K562 (cell line): ENCODE data around the gene HAUS2. TPM values are rescaled to one million over a fixed set of nuclear protein-coding genes. Genes with fewer than 3 reads are reported as not detected.

ENCODE experiments used
- DMBX1 ChIP-seq: fragments of 250-450 bp; sonication (Bioruptor Pico); IDR thresholded peaks from 2 replicates; pipeline ENCODE4 v1.8.0; 2022; ENCODE audit warnings: inconsistent platforms, mild to moderate bottlenecking, moderate library complexity, borderline replicate concordance
- ERF ChIP-seq: fragments of 450-650 bp; formaldehyde crosslinking; IDR thresholded peaks from 2 replicates; pipeline ENCODE4 v1.4.0; 2020; ENCODE audit warnings: mild to moderate bottlenecking, mixed read lengths
- ETV6 ChIP-seq, 3 experiments: fragments of 150-350 bp in 1 of 3; sonication (generic) in 1 of 3; formaldehyde crosslinking in 1 of 3; IDR thresholded peaks; 2 replicates each; pipeline versions ENCODE4 v1.6.1 to v1.8.0; 2014 to 2022; ENCODE audit warnings: borderline replicate concordance in 2 of 3, low read depth in 2 of 3, antibody characterized with exemption in 1 of 3, low read length in 1 of 3, mild to moderate bottlenecking in 1 of 3, missing genetic modification reagents in 1 of 3
- GTF2B ChIP-seq: IDR thresholded peaks from 2 replicates; pipeline ENCODE4 v1.6.1; 2011; ENCODE audit not compliant: insufficient read length; ENCODE audit errors: extremely low read depth
- IFI16 ChIP-seq: fragments of 250-450 bp; sonication (Bioruptor Pico); IDR thresholded peaks from 2 replicates; pipeline ENCODE4 v2.1.2; 2022; ENCODE audit warnings: mild to moderate bottlenecking, inconsistent platforms
- KAT2B ChIP-seq: IDR thresholded peaks from one replicate; pipeline ENCODE4 v1.6.1; 2012; ENCODE audit warnings: low read depth, mild to moderate bottlenecking, control low read depth, inconsistent platforms, low read length, moderate library complexity
- LARP7 ChIP-seq: fragments of 450-650 bp; IDR thresholded peaks from 2 replicates; pipeline ENCODE4 v1.6.1; 2016
- MAFG ChIP-seq: fragments of 450-650 bp; conservative IDR thresholded peaks from 2 replicates; pipeline ENCODE4 v1.6.1; 2016; ENCODE audit warnings: missing genetic modification characterization, missing compliant biosample characterization
- MAFK ChIP-seq: IDR thresholded peaks from 2 replicates; pipeline ENCODE4 v1.6.1; 2011; ENCODE audit warnings: low read length, improper control_type of control experiment
- MLX ChIP-seq, 2 experiments: fragments of 450-650 bp in 1 of 2; sonication (generic) in 1 of 2; formaldehyde crosslinking; conservative IDR thresholded peaks; 2 replicates each; pipeline versions ENCODE4 v1.4.0 to v1.8.1; 2020 to 2022; ENCODE audit warnings: mild to moderate bottlenecking in 1 of 2, missing genetic modification reagents in 1 of 2
- PRDM10 ChIP-seq: fragments of 450-650 bp; IDR thresholded peaks from 2 replicates; pipeline ENCODE4 v1.6.1; 2018; ENCODE audit not compliant: partially characterized antibody
- PRPF4 ChIP-seq: fragments of 200-400 bp; formaldehyde crosslinking; IDR thresholded peaks from one replicate; pipeline ENCODE4 v1.6.1; 2017; ENCODE audit warnings: low read length, low read depth, mild to moderate bottlenecking; ENCODE audit not compliant: insufficient read depth, poor library complexity, severe bottlenecking
- STAG1 ChIP-seq: sonication (generic); formaldehyde crosslinking; IDR thresholded peaks from 2 replicates; pipeline ENCODE4 v1.5.0; 2020; ENCODE audit warnings: missing genetic modification reagents, borderline replicate concordance
- TAF7 ChIP-seq: fragments of 450-650 bp; IDR thresholded peaks from 2 replicates; pipeline ENCODE4 v1.6.1; 2016; ENCODE audit warnings: missing genetic modification characterization, missing compliant biosample characterization
- TBL1XR1 ChIP-seq, 2 experiments: IDR thresholded peaks; 2 replicates each; pipeline ENCODE4 v1.6.1; 2012; ENCODE audit warnings: improper control_type of control experiment in 2 of 2, low read length in 2 of 2, mild to moderate bottlenecking in 1 of 2
- ZBTB33 ChIP-seq: sonication (generic); formaldehyde crosslinking; IDR thresholded peaks from 2 replicates; pipeline ENCODE4 v1.8.1; 2023; ENCODE audit warnings: mild to moderate bottlenecking, missing genetic modification reagents
- ZNF239 ChIP-seq: fragments of 250-450 bp; sonication (Bioruptor Pico); IDR thresholded peaks from 2 replicates; pipeline ENCODE4 v1.4.0; 2020; ENCODE audit warnings: mild to moderate bottlenecking
- ZNF583 ChIP-seq: fragments of 250-450 bp; sonication (Bioruptor Pico); IDR thresholded peaks from 2 replicates; pipeline ENCODE4 v1.4.0; 2020
- ZNF778 ChIP-seq: fragments of 450-650 bp; formaldehyde crosslinking; IDR thresholded peaks from 2 replicates; pipeline ENCODE4 v1.4.0; 2020; ENCODE audit warnings: mild to moderate bottlenecking, moderate library complexity
- polyA plus RNA-seq, 8 experiments: library from polyadenylated mRNA; depleted of rRNA in 4 of 8; stranded (reverse) in 5 of 8; unstranded in 3 of 8; fragments of >200 nt; fragmentation: Nextera tagmentation in 2 of 8; fragmentation: Illumina TruSeq in 1 of 8; extraction: Ambion mirVana in 2 of 8; extraction: Trizol in 1 of 8; gene quantifications; 2 replicates each; pipeline versions ENCODE4 v1.2.1 to v1.2.3, GENCODE V29; 2011 to 2014; ENCODE audit warnings: inconsistent platforms in 1 of 8, missing spikeins in 1 of 8
- total RNA-seq, 7 experiments: library from RNA; depleted of rRNA in 6 of 7; stranded (reverse); fragments of >200 nt in 6 of 7; fragmentation: Illumina TruSeq in 2 of 7; extraction: Trizol in 2 of 7; gene quantifications; 2 replicates each; pipeline versions ENCODE4 v1.2.1 to v1.2.3, GENCODE V29; 2011 to 2021; ENCODE audit warnings: low replicate concordance in 1 of 7

The HAUS2 gene
- total and polyA plus RNA-seq, 9 of the 15 experiments (the other 6 are each of a cell fraction or from before 2014, with no cell fraction given): 30.6 to 64.9 (median 54.1) TPM

GRCh38 chr15:42584031-42584765 lies 35.6 kb downstream of the HAUS2 start (continued):
- no peak for TF ChIP-seq TAF7
- no peak for TF ChIP-seq PRDM10
- no peak for TF ChIP-seq ZNF583 (CRISPR knock-in tag)
- no peak for TF ChIP-seq KAT2B
- TF ChIP-seq IFI16 (CRISPR knock-in tag): no peak
- no peak for TF ChIP-seq MAFG (tag)
- no peak for TF ChIP-seq MLX (CRISPR knock-in tag; conservative IDR thresholded peaks at IDR 0.05)
- TF ChIP-seq MAFK: no peak
- no peak for TF ChIP-seq GTF2B
- no peak for TF ChIP-seq ZNF778 (CRISPR knock-in tag)
- TF ChIP-seq ZNF239: no peak
- TF ChIP-seq PRPF4: no peak
- TF ChIP-seq ZBTB33 (CRISPR knock-in tag): no peak
- TF ChIP-seq LARP7: no peak
- TF ChIP-seq ETV6 (IDR thresholded peaks at IDR 0.05; ENCODE audit: borderline replicate concordance in 1 of 2, low read depth in 2 of 2, low read length in 1 of 2): no peak; a peak in 1 of 4 replicates
- TF ChIP-seq ETV6 (CRISPR knock-in tag; IDR thresholded peaks at IDR 0.05; ENCODE audit: borderline replicate concordance): no peak
- TF ChIP-seq TBL1XR1 (IDR thresholded peaks at IDR 0.05; ENCODE audit: low read length in 2 of 2): peak in 1 of 2 experiments; percentile 79; a peak in 3 of 4 replicates
- TF ChIP-seq STAG1 (CRISPR knock-in tag): no peak
- TF ChIP-seq ERF (CRISPR knock-in tag): no peak
- TF ChIP-seq DMBX1 (CRISPR knock-in tag): peak; percentile 29; the same call in 1 of the 2 replicates
